HCT116 (cell line): ENCODE results near the gene SWAP70. TPM values are rescaled to one million over a fixed set of nuclear protein-coding genes. Genes with fewer than 3 reads are reported as not detected.

Source experiments
- ATAC-seq: fragments of 200-7000 bp; cut with Tn5 transposase; 2 replicates; pipeline ENCODE4 v1.9.1; 2020; ENCODE audit warnings: mild to moderate bottlenecking, moderate library complexity
- BruUV-seq: library from RNA; stranded (reverse); fragments of 400-500 nt; replicated peaks from 2 replicates; lab custom pipeline; 2021; lab: Mats Ljungman, UMichigan
- CTCF ChIA-PET: fragments of 300-600 bp; sonication (Branson Sonifier 250); formaldehyde crosslinking; loops from one replicate; lab custom pipeline; 2021; ENCODE audit warnings: antibody characterized with exemption; lab: Charles Lee
- POLR2A ChIA-PET: fragments of 300-600, 350-600 bp; sonication (Branson Sonifier 250); formaldehyde crosslinking; loops from one replicate; lab custom pipeline; 2021; ENCODE audit warnings: antibody characterized with exemption; lab: Charles Lee
- RAD21 ChIA-PET, 2 experiments: fragments of 300-600 bp; sonication (Branson Sonifier 250); formaldehyde crosslinking; loops; one replicate each; lab custom pipeline; 2023; ENCODE audit warnings: low total read pairs in 2 of 2; ENCODE audit not compliant: uncharacterized antibody in 2 of 2, unreplicated experiment in 2 of 2, low non-redundant PET in 1 of 2; lab: Charles Lee
- DNase-seq: peaks from one replicate; pipeline ENCODE4 v3.0.0-alpha.2; 2010; ENCODE audit warnings: low read depth, low spot score
- H2AFZ ChIP-seq: fragments of 200-600 bp; shearing (Covaris generic), sonication (generic); 2 replicates; pipeline ENCODE4 v1.6.1; 2017; ENCODE audit warnings: low read depth, mixed run types, mixed read lengths, antibody characterized with exemption, low read length; ENCODE audit not compliant: poor library complexity, severe bottlenecking
- H3K27ac ChIP-seq: 2 replicates; pipeline ENCODE4 v1.5.1; 2012; ENCODE audit warnings: low read depth, low read length
- H3K27me3 ChIP-seq: fragments of 200-600 bp; sonication (generic); 2 replicates; pipeline ENCODE4 v1.6.1; 2016; ENCODE audit warnings: mixed run types, low read length, mixed read lengths; ENCODE audit not compliant: insufficient read depth
- H3K36me3 ChIP-seq, 2 experiments: fragments of 200-500 bp in 1 of 2; fragments of 200-600 bp in 1 of 2; sonication (Bioruptor generic) in 1 of 2; sonication (generic) in 1 of 2; 2 replicates each; pipeline versions ENCODE4 v1.5.1 to v1.6.1; 2014 to 2016; ENCODE audit warnings: low read length in 2 of 2, inconsistent platforms in 1 of 2, mixed read lengths in 1 of 2, mixed run types in 1 of 2; ENCODE audit not compliant: insufficient read depth in 2 of 2, control insufficient read depth in 1 of 2
- H3K4me1 ChIP-seq, 2 experiments: fragments of 200-600 bp in 1 of 2; sonication (generic) in 1 of 2; 2 replicates each; pipeline versions ENCODE4 v1.5.1 to v1.6.1; 2012 to 2017; ENCODE audit warnings: low read length in 2 of 2, inconsistent platforms in 1 of 2, mild to moderate bottlenecking in 1 of 2, mixed read lengths in 1 of 2, mixed run types in 1 of 2, moderate library complexity in 1 of 2; ENCODE audit not compliant: insufficient read depth in 2 of 2, control insufficient read depth in 1 of 2
- H3K4me2 ChIP-seq: fragments of 200-600 bp; sonication (generic); 2 replicates; pipeline ENCODE4 v1.6.1; 2017; ENCODE audit warnings: mixed run types, low read length, mixed read lengths
- H3K4me3 ChIP-seq, 2 experiments: fragments of 200-600 bp in 1 of 2; sonication (generic) in 1 of 2; replicated peaks in 1 of 2; 2 replicates each; pipeline ENCODE4 v1.5.1; 2011 to 2016; ENCODE audit warnings: low read length in 2 of 2, control low read depth in 1 of 2, low read depth in 1 of 2, mild to moderate bottlenecking in 1 of 2, mixed read lengths in 1 of 2, mixed run types in 1 of 2
- H3K79me2 ChIP-seq: fragments of 200-600 bp; sonication (generic); 2 replicates; pipeline ENCODE4 v1.6.1; 2017; ENCODE audit warnings: mild to moderate bottlenecking, mixed run types, low read length, moderate library complexity, mixed read lengths; ENCODE audit not compliant: insufficient read depth
- H3K9ac ChIP-seq: fragments of 200-600 bp; sonication (generic); 2 replicates; pipeline ENCODE4 v1.6.1; 2016; ENCODE audit warnings: low read length, mixed read lengths
- H3K9me2 ChIP-seq: fragments of 200-600 bp; sonication (generic), shearing (Covaris generic); 2 replicates; pipeline ENCODE4 v1.6.1; 2017; ENCODE audit warnings: mixed run types, mild to moderate bottlenecking, moderate library complexity; ENCODE audit not compliant: insufficient read depth
- H3K9me3 ChIP-seq, 2 experiments: fragments of 200-500 bp in 1 of 2; fragments of 200-600 bp in 1 of 2; sonication (Bioruptor generic) in 1 of 2; sonication (generic) in 1 of 2; 2 replicates each; pipeline ENCODE4 v1.6.1; 2014 to 2017; ENCODE audit warnings: low read length in 2 of 2, mixed read lengths in 2 of 2, inconsistent platforms in 1 of 2, low read depth in 1 of 2, mild to moderate bottlenecking in 1 of 2, mixed run types in 1 of 2, moderate library complexity in 1 of 2; ENCODE audit not compliant: control insufficient read depth in 1 of 2, insufficient read depth in 1 of 2
- H4K20me1 ChIP-seq: fragments of 200-600 bp; sonication (generic), shearing (Covaris generic); 2 replicates; pipeline ENCODE4 v1.6.1; 2017; ENCODE audit warnings: mixed run types, mild to moderate bottlenecking, moderate library complexity; ENCODE audit not compliant: insufficient read depth
- ATF3 ChIP-seq: IDR thresholded peaks from 2 replicates; pipeline ENCODE4 v1.6.1; 2012
- CEBPB ChIP-seq: IDR thresholded peaks from 2 replicates; pipeline ENCODE4 v1.6.1; 2012; ENCODE audit warnings: low read depth
- CTCF ChIP-seq, 3 experiments: fragments of 200-600 bp in 1 of 3; sonication (generic) in 1 of 3; IDR thresholded peaks in 2 of 3; conservative IDR thresholded peaks in 1 of 3; 2 replicates each; pipeline ENCODE4 v1.5.1; 2012 to 2017; ENCODE audit warnings: low read depth in 2 of 3, low read length in 2 of 3, antibody characterized with exemption in 1 of 3, borderline replicate concordance in 1 of 3, control low read depth in 1 of 3, mild to moderate bottlenecking in 1 of 3, mixed read lengths in 1 of 3, mixed run types in 1 of 3, moderate library complexity in 1 of 3; ENCODE audit not compliant: insufficient read depth in 1 of 3
- EGR1 ChIP-seq: IDR thresholded peaks from 2 replicates; pipeline ENCODE4 v1.6.1; 2012; ENCODE audit warnings: low read depth
- ELF1 ChIP-seq: IDR thresholded peaks from 2 replicates; pipeline ENCODE4 v1.6.1; 2012; ENCODE audit warnings: low read depth, borderline replicate concordance
- EZH2 ChIP-seq: fragments of 200-600 bp; sonication (generic); IDR thresholded peaks from 2 replicates; pipeline ENCODE4 v1.6.1; 2017; ENCODE audit warnings: antibody characterized with exemption, mixed run types
- EZH2phosphoT487 ChIP-seq: fragments of 200-600 bp; IDR thresholded peaks from 2 replicates; pipeline ENCODE4 v1.6.1; 2018; ENCODE audit warnings: antibody characterized with exemption, borderline replicate concordance
- FOSL1 ChIP-seq: IDR thresholded peaks from 2 replicates; pipeline ENCODE4 v1.6.1; 2012; ENCODE audit warnings: low read depth
- MAX ChIP-seq: IDR thresholded peaks from 2 replicates; pipeline ENCODE4 v1.6.1; 2012
- POLR2A ChIP-seq: IDR thresholded peaks from 2 replicates; pipeline ENCODE4 v1.7.0; 2011; ENCODE audit warnings: borderline replicate concordance; ENCODE audit not compliant: insufficient read depth, insufficient read length; ENCODE audit errors: extremely low read depth
- POLR2AphosphoS5 ChIP-seq: IDR thresholded peaks from 2 replicates; pipeline ENCODE4 v1.6.1; 2011; ENCODE audit warnings: mild to moderate bottlenecking, low read depth, low read length, moderate library complexity
- REST ChIP-seq: IDR thresholded peaks from 2 replicates; pipeline ENCODE4 v1.6.1; 2012; ENCODE audit warnings: low read depth
- SIN3A ChIP-seq: IDR thresholded peaks from 2 replicates; pipeline ENCODE4 v1.6.1; 2012; ENCODE audit warnings: low read depth
- SP1 ChIP-seq: IDR thresholded peaks from 2 replicates; pipeline ENCODE4 v1.6.1; 2012; ENCODE audit warnings: low read depth
- SRF ChIP-seq: IDR thresholded peaks from 2 replicates; pipeline ENCODE4 v1.6.1; 2012; ENCODE audit warnings: low read depth
- TCF7L2 ChIP-seq: IDR thresholded peaks from 2 replicates; pipeline ENCODE4 v1.7.0; 2011; ENCODE audit warnings: borderline replicate concordance, inconsistent platforms; ENCODE audit not compliant: insufficient read depth, insufficient read length; ENCODE audit errors: extremely low read depth
- YY1 ChIP-seq: IDR thresholded peaks from 2 replicates; pipeline ENCODE4 v1.6.1; 2011; ENCODE audit warnings: low read length, low read depth, moderate library complexity, mild to moderate bottlenecking; ENCODE audit not compliant: insufficient replicate concordance; ENCODE audit errors: extremely low read depth
- ZBTB33 ChIP-seq: IDR thresholded peaks from 2 replicates; pipeline ENCODE4 v1.6.1; 2011; ENCODE audit warnings: mild to moderate bottlenecking, low read length, moderate library complexity; ENCODE audit not compliant: insufficient replicate concordance; ENCODE audit errors: extremely low read depth
- ZFX ChIP-seq: fragments of 450-650 bp; IDR thresholded peaks from 2 replicates; pipeline ENCODE4 v1.6.1; 2017
- ZNF274 ChIP-seq: fragments of 200-500 bp; sonication (Bioruptor generic); IDR thresholded peaks from 2 replicates; pipeline ENCODE4 v1.6.1; 2014; ENCODE audit warnings: mild to moderate bottlenecking, low read depth, low read length, inconsistent platforms
- intact Hi-C: fragments of 100-400 bp; cut with micrococcal nuclease; formaldehyde crosslinking; loops from 2 replicates; pipeline ENCODE4 v1.10.0; 2022
- total RNA-seq: library from RNA; stranded (reverse); gene quantifications from one replicate; pipeline ENCODE4 v1.2.1, GENCODE V29; 2021; ENCODE audit not compliant: unreplicated experiment

Gene SWAP70
- total RNA-seq, 1 experiment from 2014 or later, result 20.6 TPM

- no peak for TF ChIP-seq SIN3A
- TF ChIP-seq SRF, result no peak
- no peak for TF ChIP-seq SP1
- TF ChIP-seq MAX, result no peak
- TF ChIP-seq POLR2A, result no peak
Measured at GRCh38 chr11:9772218-9772617, 108.3 kb downstream of the SWAP70 start (continued).

DNA sequence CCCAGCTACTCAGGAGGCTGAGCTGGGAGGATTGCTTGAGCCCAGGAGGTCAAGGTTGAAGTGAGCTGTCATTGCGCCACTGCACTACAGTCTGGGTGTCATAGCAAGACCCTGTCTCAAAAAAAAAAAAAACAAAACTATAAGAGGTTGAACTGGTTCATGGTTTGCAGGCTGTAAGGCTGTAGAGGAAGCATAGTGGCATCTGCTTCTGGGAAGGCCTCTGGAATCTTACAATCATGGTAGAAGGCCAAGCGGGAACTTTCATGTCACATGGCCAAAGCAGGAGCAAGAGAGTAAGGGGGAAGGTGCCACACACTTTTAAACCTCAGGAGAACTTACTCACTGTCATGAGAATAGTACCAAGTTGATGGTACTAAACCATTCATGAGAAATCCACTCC, 109.6 kb downstream of the SWAP70 start:
- Histone ChIP-seq H3K79me2 (peaks cover 3% of the 10 kb centered on the region; the same call in 1 of the 2 replicates), H3K4me3 (no peak overlapping the region), H3K27me3 (no peaks in the 10 kb centered on the region), H3K4me2 (no peak overlapping the region), H3K9me3 (no peaks in the 10 kb centered on the region), H3K27ac (no peak overlapping the region), H3K9ac (no peak overlapping the region), H2AFZ (no peak overlapping the region), H3K9me2 (no peaks in the 10 kb centered on the region), H3K4me1 (peaks cover 0 to 6% of the 10 kb centered on the region in 2 experiments; a peak in 1 of 4 replicates), H3K36me3 (no peaks in the 10 kb centered on the region), H4K20me1 (no peaks in the 10 kb centered on the region)
- POLR2A ChIA-PET, result no interaction called here
- CTCF ChIA-PET, result no interaction called here
- intact Hi-C loops, result no loop called here
- no peak for DNase-seq
- no peak for ATAC-seq
- BruUV-seq, result no TSS peak
- RAD21 ChIA-PET, result no interaction called here
- TF ChIP-seq REST (no peak), FOSL1 (no peak), ELF1 (no peak), POLR2AphosphoS5 (no peak), SIN3A (no peak), ZNF274 (no peak), ZBTB33 (no peak), EZH2 (no peak), YY1 (no peak), CEBPB (no peak), SRF (no peak), ATF3 (no peak), EZH2phosphoT487 (no peak), CTCF (IDR thresholded peaks at IDR 0.05 in 2 of 3, conservative IDR thresholded peaks at IDR 0.05 in 1 of 3; ENCODE audit: borderline replicate concordance in 1 of 3, insufficient read depth in 1 of 3, low read depth in 2 of 3, low read length in 2 of 3) (no peak), ZFX (no peak), EGR1 (no peak), TCF7L2 (no peak)
